ENCODE results near the gene DPH1.

Gene DPH1

DNA sequence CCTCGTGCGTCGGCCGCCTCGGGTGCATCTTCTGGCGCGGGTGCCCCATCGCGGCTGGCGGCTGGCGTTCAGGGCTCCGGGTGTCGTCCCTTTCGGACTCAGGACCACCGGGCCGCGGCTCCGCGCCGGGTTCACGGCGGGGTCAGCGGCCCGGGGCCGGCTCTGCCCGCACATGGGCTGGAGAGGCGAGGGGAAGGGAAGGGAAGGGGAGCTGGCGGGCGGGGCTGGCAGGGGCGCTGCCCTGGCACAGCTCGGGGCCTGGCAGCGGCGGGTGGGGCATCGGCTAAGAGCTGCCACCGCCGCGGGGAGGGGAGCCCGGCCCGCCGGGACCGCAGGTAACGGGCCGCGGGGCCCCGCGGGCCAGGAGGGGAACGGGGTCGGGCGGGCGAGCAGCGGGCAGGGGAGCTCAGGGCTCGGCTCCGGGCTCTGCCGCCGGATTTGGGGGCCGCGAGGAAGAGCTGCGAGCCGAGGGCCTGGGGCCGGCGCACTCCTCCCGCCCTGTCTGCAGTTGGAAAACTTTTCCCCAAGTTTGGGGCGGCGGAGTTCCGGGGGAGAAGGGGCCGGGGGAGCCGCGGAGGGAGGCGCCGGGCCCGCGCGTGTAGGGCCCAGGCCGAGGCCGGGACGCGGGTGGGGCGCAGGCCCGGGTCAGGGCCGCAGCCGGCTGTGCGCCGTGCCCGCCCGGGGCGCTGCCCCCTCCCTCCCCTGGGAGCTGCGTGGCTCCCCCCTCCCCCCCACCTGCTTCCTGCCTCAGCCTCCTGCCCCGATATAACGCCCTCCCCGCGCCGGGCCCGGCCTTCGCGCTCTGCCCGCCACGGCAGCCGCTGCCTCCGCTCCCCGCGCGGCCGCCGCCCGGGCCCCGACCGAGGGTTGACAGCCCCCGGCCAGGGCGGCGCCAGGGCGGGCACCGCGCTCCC lies 25.6 kb downstream of the DPH1 start:
- H3K9me3 ChIP-seq (ENCODE audit: control insufficient read depth, insufficient read depth, low read length), result no peaks in the 10 kb centered on the region
- H3K9ac ChIP-seq (ENCODE audit: low read depth, low read length), result peak overlapping the region; percentile 54
- H3K4me1 ChIP-seq (ENCODE audit: insufficient read depth, low read length), result no peaks in the 10 kb centered on the region
- H3K36me3 ChIP-seq (ENCODE audit: insufficient read depth, low read length), result no peaks in the 10 kb centered on the region

DNA sequence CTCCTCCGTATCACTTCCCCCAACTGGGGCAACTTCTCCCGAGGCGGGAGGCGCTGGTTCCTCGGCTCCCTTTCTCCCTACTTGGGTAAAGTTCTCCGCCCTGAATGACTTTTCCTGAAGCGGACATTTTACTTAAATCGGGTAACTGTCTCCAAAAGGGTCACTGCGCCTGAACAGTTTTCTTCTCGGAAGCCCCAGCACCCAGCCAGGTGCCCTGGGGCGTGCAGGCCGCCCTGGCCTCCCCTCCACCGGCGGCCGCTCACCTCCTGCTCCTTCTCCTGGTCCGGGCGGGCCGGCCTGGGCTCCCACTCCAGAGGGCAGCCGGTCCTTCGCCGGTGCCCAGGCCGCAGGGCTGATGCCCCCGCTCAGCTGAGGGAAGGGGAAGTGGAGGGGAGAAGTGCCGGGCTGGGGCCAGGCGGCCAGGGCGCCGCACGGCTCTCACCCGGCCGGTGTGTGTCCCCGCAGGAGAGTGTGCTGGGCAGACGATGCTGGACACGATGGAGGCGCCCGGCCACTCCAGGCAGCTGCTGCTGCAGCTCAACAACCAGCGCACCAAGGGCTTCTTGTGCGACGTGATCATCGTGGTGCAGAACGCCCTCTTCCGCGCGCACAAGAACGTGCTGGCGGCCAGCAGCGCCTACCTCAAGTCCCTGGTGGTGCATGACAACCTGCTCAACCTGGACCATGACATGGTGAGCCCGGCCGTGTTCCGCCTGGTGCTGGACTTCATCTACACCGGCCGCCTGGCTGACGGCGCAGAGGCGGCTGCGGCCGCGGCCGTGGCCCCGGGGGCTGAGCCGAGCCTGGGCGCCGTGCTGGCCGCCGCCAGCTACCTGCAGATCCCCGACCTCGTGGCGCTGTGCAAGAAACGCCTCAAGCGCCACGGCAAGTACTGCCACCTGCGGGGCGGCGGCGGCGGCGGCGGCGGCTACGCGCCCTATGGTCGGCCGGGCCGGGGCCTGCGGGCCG lies 26.5 kb downstream of the DPH1 start:
- Histone ChIP-seq H3K4me1 (ENCODE audit: insufficient read depth, low read length) (no peaks in the 10 kb centered on the region), H3K9ac (ENCODE audit: low read depth, low read length) (peak overlapping the region; percentile 42), H3K9me3 (ENCODE audit: control insufficient read depth, insufficient read depth, low read length) (no peaks in the 10 kb centered on the region), H3K36me3 (ENCODE audit: insufficient read depth, low read length) (no peaks in the 10 kb centered on the region)

DNA sequence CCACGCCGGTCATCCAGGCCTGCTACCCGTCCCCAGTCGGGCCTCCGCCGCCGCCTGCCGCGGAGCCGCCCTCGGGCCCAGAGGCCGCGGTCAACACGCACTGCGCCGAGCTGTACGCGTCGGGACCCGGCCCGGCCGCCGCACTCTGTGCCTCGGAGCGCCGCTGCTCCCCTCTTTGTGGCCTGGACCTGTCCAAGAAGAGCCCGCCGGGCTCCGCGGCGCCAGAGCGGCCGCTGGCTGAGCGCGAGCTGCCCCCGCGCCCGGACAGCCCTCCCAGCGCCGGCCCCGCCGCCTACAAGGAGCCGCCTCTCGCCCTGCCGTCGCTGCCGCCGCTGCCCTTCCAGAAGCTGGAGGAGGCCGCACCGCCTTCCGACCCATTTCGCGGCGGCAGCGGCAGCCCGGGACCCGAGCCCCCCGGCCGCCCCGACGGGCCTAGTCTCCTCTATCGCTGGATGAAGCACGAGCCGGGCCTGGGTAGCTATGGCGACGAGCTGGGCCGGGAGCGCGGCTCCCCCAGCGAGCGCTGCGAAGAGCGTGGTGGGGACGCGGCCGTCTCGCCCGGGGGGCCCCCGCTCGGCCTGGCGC lies 27.3 kb downstream of the DPH1 start:
- H3K36me3 ChIP-seq (ENCODE audit: insufficient read depth, low read length), result no peaks in the 10 kb centered on the region
- no peaks in the 10 kb centered on the region for H3K9me3 ChIP-seq (ENCODE audit: control insufficient read depth, insufficient read depth, low read length)
- H3K4me1 ChIP-seq (ENCODE audit: insufficient read depth, low read length), result peaks cover 1% of the 10 kb centered on the region; the same call in 1 of the 2 replicates
- H3K9ac ChIP-seq (ENCODE audit: low read depth, low read length), result no peak overlapping the region; the same call in 1 of the 2 replicates

DNA sequence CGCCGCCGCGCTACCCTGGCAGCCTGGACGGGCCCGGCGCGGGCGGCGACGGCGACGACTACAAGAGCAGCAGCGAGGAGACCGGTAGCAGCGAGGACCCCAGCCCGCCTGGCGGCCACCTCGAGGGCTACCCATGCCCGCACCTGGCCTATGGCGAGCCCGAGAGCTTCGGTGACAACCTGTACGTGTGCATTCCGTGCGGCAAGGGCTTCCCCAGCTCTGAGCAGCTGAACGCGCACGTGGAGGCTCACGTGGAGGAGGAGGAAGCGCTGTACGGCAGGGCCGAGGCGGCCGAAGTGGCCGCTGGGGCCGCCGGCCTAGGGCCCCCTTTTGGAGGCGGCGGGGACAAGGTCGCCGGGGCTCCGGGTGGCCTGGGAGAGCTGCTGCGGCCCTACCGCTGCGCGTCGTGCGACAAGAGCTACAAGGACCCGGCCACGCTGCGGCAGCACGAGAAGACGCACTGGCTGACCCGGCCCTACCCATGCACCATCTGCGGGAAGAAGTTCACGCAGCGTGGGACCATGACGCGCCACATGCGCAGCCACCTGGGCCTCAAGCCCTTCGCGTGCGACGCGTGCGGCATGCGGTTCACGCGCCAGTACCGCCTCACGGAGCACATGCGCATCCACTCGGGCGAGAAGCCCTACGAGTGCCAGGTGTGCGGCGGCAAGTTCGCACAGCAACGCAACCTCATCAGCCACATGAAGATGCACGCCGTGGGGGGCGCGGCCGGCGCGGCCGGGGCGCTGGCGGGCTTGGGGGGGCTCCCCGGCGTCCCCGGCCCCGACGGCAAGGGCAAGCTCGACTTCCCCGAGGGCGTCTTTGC lies 28.0 kb downstream of the DPH1 start:
- Histone ChIP-seq H3K4me1 (ENCODE audit: insufficient read depth, low read length) (peaks cover 8% of the 10 kb centered on the region), H3K36me3 (ENCODE audit: insufficient read depth, low read length) (no peaks in the 10 kb centered on the region), H3K9me3 (ENCODE audit: control insufficient read depth, insufficient read depth, low read length) (no peaks in the 10 kb centered on the region), H3K9ac (ENCODE audit: low read depth, low read length) (no peak overlapping the region)

DNA sequence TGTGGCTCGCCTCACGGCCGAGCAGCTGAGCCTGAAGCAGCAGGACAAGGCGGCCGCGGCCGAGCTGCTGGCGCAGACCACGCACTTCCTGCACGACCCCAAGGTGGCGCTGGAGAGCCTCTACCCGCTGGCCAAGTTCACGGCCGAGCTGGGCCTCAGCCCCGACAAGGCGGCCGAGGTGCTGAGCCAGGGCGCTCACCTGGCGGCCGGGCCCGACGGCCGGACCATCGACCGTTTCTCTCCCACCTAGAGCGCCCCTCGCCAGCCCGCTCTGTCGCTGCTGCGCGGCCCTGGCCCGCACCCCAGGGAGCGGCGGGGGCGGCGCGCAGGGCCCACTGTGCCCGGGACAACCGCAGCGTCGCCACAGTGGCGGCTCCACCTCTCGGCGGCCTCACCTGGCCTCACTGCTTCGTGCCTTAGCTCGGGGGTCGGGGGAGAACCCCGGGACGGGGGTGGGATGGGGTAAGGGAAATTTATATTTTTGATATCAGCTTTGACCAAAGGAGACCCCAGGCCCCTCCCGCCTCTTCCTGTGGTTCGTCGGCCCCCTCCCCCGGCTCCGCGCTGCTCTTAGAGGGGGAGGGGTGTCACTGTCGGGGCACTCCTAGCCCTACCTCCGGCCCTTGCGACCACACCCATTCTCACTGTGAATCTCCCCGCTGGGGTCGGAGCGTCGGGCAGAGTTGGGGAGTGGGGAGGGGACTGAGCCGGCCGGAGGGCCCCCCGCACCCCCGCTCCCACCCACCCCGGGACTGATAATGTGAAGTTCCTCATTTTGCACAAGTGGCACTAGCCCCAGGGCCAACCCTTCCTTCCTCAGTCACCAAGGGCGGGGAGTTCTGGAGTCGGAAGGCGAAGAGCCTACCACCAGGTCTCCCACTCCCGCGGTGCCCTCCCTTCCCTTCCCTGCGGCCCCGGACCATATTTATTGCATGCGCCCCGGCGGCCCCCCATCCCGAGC lies 28.9 kb downstream of the DPH1 start:
- H3K9me3 ChIP-seq (ENCODE audit: control insufficient read depth, insufficient read depth, low read length), result no peaks in the 10 kb centered on the region
- H3K36me3 ChIP-seq (ENCODE audit: insufficient read depth, low read length), result no peaks in the 10 kb centered on the region
- peak overlapping the region; percentile 20; the same call in 1 of the 2 replicates for H3K9ac ChIP-seq (ENCODE audit: low read depth, low read length)
- peaks cover 15% of the 10 kb centered on the region for H3K4me1 ChIP-seq (ENCODE audit: insufficient read depth, low read length)

DNA sequence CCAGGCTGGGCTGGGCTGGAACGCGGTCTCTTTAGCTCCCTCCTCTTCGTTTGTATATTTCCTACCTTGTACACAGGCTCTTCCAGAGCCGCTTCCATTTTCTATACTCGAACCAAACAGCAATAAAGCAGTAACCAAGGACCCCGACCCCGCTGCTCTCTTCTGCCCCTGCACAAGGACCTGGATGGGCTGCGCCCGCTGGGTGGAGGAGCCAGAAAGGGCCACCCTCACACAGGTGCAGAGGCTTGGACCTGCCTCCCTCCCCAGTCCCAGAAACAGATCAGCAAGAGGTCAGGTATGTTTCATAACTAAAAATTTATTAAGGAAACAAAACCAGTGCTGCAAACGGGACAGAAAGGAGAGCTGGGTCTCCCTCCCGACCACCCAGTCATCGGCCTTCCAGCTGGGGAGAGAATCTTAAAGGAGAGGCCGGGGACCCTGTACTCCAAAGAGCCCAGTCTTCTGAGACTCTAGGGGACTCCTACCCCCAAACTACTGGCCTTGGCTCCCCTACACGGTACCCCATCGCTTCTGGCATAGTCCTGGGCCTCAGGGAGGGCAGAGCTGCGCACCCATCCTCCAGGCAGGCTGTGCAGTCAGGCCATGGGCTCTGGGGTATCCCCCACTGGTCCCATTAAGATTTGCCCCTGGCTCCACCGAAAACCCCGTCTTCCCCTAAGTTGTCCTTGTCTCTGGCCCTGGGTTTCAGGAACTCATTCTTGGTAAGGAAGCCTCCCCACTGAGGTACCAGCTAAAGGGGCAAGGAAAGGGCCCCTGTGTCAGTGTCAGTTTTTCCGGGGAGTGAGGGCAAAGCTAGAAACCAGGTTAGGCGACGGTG lies 29.8 kb downstream of the DPH1 start:
- Histone ChIP-seq H3K4me1 (ENCODE audit: insufficient read depth, low read length) (peaks cover 17% of the 10 kb centered on the region), H3K9ac (ENCODE audit: low read depth, low read length) (no peak overlapping the region; the same call in 1 of the 2 replicates), H3K9me3 (ENCODE audit: control insufficient read depth, insufficient read depth, low read length) (no peaks in the 10 kb centered on the region), H3K36me3 (ENCODE audit: insufficient read depth, low read length) (no peaks in the 10 kb centered on the region)

DNA sequence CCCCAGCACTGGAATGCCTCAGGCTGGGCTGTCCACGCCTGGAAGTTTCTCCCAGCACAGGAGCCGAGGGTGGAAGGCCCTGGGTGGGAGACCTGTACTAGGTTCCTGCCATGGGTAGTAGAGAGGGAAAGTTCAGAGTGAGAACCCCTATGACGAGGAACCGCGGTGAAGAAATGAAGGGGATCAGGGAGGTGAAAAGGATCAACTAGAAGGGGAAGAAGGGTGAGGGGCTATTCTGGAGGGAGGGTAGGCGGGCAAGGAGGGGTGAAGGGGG lies 30.4 kb downstream of the DPH1 start:
- Histone ChIP-seq H3K9me3 (ENCODE audit: control insufficient read depth, insufficient read depth, low read length) (no peaks in the 10 kb centered on the region), H3K4me1 (ENCODE audit: insufficient read depth, low read length) (peaks cover 18% of the 10 kb centered on the region), H3K9ac (ENCODE audit: low read depth, low read length) (no peak overlapping the region), H3K36me3 (ENCODE audit: insufficient read depth, low read length) (no peaks in the 10 kb centered on the region)

DNA sequence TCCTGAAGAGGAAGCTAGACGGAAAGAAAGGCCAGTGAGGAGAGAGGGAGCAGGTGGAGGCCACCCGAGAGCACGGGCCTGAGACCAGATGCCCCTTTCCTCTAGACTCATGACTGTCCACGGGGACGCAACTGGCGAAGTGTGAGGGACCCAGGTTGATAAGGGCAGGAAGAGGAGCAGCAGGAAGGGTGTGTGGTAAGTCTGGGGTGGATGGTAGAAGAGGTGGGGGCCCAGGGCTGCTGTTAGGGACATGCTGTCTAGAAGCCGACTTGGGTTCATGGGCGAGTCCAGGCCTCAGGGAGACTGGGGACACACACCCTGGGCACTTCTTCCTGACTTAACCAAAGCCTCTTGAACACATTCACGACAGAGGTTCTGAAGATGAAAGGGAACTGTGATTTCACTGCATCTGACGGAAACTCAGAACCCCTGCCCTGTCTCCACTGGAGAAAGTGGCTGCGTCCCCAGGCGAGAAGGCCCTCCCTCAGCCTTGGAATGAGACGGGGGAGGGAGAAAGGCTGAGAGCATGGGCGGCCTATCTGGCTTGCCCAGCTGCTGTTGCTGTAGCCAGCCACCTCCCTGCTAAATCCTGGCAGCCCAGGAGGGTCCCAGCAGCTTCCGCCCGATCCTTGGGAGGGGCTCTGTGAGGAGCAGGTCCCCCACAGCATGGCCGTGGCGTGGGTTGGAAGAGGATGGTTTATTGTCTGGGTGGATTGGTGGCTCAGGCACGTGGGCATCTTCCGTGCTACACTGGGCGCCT lies 30.9 kb downstream of the DPH1 start:
- Histone ChIP-seq H3K9ac (ENCODE audit: low read depth, low read length) (no peak overlapping the region), H3K4me1 (ENCODE audit: insufficient read depth, low read length) (peaks cover 18% of the 10 kb centered on the region), H3K9me3 (ENCODE audit: control insufficient read depth, insufficient read depth, low read length) (no peaks in the 10 kb centered on the region), H3K36me3 (ENCODE audit: insufficient read depth, low read length) (no peaks in the 10 kb centered on the region)

DNA sequence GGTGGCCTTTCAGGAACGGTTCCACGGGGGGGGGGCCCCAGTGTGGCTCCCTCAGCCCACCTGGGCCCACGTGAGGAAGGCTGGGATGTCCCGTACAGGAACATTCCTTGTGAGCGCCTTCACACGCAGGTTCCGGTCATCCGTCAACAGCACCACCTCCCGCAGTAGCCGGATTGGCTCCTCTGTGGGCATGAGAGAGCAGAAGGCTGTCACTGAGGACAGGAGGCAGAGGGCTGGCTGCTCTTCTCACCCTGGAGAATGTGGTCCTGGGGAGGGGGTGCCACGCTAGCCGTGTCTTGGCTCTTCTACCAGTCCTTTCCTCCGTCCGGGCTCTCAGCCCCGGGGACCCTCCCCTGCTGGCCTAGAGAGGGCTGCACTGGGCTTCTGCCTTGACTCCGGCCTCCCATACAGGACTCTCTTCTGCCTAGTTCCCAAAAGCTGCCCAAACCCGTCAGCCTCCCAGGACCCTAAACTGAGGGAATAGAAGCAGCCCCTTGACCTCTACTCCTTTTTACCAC lies 31.5 kb downstream of the DPH1 start:
- Histone ChIP-seq H3K36me3 (ENCODE audit: insufficient read depth, low read length) (no peaks in the 10 kb centered on the region), H3K9ac (ENCODE audit: low read depth, low read length) (no peak overlapping the region), H3K9me3 (ENCODE audit: control insufficient read depth, insufficient read depth, low read length) (no peaks in the 10 kb centered on the region), H3K4me1 (ENCODE audit: insufficient read depth, low read length) (peaks cover 18% of the 10 kb centered on the region)

DNA sequence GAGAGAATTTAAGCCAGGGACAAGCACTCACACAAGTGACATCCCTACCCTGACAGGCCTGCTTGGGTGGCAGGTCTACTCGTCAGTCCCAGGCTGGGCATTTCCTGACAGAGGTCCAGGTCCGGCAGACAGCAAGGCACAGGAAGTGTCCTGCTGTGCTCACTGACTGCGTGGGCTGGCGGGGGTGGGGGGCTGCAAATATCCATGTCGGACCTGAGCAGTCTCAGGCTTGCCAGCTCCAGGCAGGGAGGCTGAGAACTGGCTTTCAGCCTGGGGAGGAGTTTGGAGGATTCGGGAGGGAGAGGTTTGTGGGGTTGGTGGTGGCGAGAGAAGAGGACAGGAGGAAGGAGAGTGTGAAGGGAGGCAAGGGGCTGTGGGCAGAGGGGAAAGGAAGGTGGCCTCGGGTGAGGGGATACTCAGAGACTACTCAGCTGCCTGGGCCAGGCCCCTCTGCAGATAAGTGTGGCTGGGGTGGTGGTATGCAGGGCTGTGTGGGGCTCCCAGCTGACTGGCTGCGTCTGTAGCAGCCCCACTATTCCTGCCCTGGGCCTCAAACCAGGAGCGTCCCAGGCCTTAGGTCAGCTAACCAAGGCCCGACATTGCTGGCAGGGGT lies 32.7 kb downstream of the DPH1 start:
- Histone ChIP-seq H3K36me3 (ENCODE audit: insufficient read depth, low read length) (no peaks in the 10 kb centered on the region), H3K4me1 (ENCODE audit: insufficient read depth, low read length) (peaks cover 18% of the 10 kb centered on the region), H3K9me3 (ENCODE audit: control insufficient read depth, insufficient read depth, low read length) (no peaks in the 10 kb centered on the region), H3K9ac (ENCODE audit: low read depth, low read length) (no peak overlapping the region)

DNA sequence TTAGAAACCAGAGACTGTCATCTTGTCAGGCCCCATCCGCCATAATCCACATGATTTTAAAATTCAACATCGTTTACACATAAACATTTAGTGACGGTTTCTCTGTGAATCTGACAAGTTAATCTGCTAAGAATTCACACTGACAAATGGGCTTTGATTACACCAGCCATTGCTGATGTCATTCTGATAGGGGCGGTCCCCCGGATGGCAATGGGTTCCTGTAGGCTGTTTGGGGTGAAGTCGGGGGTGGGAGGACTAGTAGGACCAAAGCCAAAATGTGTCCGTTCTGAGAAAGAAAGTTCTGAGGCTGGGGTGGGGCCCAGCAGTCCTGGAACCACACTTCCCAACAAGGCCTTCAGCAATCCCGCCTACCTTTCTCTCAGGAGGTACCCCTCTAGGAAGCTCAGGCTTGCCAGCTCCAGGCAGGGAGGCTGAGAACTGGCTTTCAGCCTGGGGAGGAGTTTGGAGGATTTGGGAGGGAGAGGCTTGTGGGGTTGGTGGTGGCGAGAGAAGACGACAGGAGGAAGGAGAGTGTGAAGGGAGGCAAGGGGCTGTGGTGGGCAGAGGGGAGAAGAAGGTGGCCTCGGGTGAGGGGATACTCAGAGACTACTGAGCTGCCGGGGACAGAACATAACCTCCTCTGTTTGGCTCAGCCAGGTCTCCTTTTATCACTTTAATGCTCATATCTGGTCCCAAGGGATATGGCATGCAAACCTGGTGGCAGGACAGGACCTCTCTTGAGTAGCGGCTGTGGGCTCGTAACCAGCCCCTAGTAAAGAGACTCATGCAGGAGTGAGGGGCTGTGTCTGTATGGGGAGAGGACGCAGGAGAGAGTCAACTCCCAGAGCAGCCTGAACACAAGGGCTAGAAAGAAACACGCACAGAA lies 33.6 kb downstream of the DPH1 start:
- no peaks in the 10 kb centered on the region for H3K36me3 ChIP-seq (ENCODE audit: insufficient read depth, low read length)
- no peaks in the 10 kb centered on the region for H3K9me3 ChIP-seq (ENCODE audit: control insufficient read depth, insufficient read depth, low read length)
- peaks cover 19% of the 10 kb centered on the region for H3K4me1 ChIP-seq (ENCODE audit: insufficient read depth, low read length)
- H3K9ac ChIP-seq (ENCODE audit: low read depth, low read length), result no peak overlapping the region
